ENCODE data around the gene INTS7.
"Not testable (repeated sequence)": the region's sequence is repeated elsewhere in the genome, so short reads cannot be mapped to it uniquely, and the experiment has no call there.

Gene INTS7

DNA sequence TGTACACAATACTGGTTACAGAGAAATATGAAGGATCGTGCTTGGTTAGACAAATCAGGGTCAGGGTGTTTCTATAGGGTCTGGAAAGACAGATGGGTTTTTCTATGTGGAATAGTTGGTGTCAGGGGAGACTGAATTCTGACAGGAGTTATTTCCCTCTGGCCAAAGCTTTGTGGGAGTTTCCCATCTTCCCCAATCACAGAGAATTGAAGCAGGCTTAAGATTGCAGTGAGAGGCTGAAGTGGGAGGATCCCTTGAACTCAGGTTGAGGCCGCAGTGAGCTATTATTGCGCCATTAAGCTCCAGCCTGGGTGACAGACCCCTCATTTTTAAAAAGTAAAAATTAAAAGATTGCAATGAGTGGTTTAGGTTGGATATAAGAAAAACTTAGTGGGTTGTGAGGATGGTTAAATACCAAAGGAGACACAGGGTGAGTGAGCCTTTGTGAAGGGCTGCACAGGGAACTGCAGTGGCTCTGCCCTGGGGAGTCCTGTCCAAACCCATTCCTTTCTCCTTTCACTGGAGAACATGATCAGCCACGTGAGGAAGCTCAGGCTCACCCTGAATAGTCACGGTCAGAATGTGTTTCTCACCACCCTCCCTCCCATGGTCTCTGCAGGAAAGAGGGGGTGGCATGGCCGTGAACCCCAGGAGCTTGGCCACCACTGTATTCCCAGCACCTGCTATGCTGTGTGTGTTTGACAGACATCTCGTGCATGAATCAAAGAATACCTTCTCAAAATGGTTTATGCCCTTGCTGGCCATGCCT, 101.2 kb downstream of the INTS7 start:
- no peak for DNase-seq (ENCODE audit: low spot score)

DNA sequence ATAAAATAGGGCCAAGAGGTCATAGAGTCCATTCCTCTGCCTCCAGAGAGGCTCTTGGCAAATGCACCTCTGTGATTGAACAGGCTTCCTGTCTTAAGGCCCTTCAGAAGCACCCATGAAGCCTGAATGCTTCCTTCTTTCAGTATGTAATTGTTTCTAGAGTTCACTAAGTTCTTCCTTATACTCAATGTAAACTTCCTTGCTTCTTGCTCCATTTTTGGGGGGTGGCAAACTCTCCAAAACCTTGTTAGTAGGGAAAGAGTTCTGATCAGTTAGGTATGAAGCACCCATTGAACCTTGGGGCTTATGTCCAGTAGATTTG, 102.5 kb downstream of the INTS7 start:
- no peak for DNase-seq (ENCODE audit: low spot score)

DNA sequence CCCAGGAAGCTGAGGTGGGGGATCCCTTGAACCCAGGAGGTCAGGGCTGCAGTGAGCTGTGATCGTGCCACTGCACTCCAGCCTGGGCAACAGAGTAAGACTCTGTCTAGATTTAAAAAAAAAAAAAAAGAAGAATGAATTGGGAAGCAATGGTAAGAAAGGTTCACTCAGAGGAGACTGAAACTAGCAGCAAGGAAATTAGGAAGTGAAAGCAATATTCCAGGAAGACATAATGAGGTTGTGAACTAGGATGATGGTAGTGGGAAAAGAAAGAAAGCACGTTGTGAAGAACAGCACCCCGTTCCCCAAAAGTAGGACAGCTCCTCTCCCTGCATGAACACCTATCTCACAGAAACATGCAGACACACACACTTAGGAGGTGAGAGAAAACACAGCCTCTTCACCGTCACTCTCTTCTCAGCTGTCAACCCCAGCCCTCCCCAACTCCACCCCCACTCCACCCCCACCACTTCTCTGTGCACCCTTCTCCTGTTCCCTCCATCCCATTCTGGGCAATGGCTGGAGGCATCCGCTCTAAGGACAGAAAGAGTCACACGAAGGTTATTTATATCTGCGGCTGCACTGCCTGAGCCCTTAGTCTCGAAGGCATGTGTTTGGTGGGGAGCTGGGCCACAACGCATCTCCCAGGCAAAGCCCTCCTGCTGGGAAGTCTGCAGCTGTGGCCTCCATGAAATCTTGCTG, 103.0 kb downstream of the INTS7 start:
- no peak for DNase-seq (ENCODE audit: low spot score)

DNA sequence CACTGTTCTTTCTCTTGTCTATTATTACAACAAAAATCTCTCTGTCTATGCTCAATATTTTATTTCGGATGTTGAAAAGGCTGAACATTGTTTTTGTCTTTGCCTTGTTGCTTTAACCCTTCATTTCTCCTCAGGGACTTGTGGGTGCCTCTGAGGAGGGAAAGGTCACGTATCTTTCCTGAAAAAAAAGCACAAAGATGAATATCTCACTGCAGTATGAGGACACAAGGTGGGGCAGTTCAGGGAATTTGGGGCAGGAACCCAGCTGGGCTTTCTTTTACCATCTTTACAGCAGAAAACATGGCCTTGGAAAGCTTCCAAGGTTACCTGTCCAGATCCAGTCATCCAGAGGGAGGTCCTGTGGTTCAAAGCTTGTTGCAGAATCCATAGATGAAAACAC, 105.7 kb downstream of the INTS7 start:
- no peak for DNase-seq (ENCODE audit: low spot score)

DNA sequence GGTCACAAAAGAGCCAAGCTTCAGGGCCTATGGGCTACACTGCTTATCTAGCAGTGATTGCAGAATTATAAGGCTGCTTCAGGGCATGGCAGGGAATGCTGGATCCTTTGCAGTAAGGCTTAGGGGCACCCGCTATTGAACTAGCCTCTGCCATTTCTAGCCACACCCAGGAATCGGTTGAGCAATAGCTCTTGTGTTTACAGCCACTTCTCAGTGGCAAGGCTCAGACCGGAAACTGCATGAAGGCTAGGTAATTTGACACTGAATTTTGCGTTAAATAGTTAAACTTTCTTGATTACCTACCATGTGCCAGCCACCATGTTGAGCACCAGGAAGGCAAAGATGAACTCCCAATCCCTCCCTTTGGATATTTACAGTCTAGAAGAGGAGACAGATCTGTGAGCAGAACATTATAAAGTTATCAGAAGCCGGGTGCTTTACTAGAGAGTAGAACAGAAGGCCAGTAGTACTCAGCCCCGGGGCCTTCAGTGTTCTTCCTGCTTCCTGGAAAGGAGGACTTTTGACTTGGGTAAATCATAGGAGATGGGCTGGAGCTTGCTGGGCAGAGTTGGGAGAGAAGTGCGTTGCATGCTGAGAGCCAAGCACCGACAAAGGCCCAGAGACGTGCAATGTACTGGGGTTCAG, 106.2 kb downstream of the INTS7 start:
- no peak for DNase-seq (ENCODE audit: low spot score)

DNA sequence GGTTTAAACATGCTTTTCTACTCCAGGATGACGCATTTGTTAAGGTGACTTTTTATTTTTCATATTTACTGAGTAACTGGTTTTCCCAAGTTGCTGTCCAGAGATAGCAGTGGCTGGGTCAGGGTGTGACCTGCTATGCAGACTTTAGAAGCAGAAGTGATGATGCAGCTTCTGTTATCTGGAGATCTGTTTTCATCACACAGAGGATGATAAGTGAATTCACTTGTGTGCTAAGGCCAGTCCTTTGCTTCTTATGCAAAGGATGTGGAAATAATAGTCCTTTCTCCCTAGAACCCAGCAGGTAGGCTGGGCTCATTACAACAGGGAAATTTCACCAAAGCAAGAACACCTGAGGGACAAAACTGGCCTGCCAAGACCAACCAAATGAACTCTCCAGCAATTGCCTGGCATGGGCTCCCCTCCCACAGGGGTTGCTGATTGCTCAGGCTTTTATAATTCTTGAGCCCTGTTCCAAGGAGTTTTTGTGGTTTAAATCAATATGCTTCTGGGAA, 107.0 kb downstream of the INTS7 start:
- DNase-seq (ENCODE audit: low spot score): no peak

DNA sequence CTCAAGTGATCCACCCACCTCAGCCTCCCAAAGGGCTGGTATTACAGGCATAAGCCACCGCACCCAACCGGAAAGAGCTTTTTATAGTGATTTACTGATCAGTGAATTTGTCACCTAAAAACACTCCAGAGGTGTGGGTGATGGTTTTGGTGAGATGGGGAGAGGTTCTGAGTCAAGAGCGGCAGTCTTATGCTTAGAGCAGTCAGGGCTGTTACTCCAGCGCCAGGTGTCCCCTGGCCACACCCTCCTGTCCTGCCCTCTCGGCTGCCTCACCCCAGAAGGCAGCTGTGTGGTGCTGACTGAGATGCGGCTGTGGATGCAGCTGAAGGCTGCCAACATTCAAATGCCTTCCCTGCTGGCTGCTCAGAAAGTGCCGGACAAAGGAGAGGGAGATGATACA, 110.3 kb downstream of the INTS7 start:
- no peak for DNase-seq (ENCODE audit: low spot score)

DNA sequence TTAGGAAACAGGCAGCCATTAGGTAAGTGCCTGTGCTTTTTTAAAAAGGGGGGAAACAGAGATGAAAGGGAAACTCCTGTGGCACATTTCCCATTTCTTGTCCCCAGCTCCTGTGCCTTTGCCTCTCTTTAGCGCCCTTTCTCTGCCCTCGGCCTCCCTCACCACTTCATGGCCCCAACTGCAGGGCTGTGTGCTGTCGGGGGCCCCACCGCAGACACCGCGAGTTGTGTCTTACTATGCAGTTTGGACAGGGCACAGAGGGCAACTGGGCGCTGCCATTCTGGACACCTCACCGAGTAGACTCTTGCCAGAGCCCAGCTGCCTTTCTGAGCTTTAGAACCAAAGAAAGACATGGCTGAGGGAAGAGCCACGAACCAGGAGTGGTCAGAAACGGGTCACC, 111.1 kb downstream of the INTS7 start:
- DNase-seq (ENCODE audit: low spot score): no peak

DNA sequence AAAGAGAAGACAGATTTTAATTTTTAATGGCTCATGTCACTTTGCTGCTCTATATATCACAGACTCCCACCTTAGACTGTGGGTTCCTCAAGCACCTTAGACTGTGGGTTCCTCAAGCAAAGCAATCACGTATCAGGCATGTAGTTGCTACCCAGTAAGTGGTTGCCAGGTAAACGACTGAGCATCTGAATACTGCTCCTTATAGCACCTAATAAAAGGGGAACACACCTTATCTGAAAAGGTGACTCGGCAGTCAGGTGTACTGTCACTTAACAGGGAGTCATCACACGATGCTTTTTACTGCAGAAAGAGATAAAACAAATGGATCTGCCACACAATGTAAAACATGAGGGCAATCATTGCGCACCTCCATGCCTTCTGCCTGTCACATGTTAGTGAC, 112.3 kb downstream of the INTS7 start:
- DNase-seq (ENCODE audit: low spot score): no peak

DNA sequence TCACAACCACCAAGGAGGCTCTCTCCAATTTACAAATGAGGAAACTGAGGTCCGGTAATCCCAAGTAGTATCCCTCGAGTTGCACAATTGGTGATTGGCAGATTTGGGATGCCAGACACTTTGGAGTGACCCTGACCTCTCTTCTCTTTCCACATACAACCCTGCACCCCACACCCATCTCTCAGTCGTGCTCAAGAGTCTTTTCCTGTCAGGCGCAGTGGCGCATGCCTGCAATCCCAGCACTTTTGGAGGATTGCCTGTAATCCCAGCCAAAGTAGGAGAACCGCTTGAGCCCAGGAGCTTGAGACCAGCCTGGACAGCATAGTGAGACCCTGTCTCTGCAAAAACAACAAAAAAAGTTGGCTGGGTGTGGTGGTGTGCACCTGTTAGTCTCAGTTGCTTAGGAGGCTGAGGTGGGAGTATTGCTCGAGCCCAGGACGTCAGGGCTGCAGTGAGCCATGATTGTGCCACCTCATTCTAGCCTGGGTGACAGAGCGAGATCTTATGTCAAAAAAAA, 113.7 kb downstream of the INTS7 start:
- DNase-seq (ENCODE audit: low spot score): no peak

DNA sequence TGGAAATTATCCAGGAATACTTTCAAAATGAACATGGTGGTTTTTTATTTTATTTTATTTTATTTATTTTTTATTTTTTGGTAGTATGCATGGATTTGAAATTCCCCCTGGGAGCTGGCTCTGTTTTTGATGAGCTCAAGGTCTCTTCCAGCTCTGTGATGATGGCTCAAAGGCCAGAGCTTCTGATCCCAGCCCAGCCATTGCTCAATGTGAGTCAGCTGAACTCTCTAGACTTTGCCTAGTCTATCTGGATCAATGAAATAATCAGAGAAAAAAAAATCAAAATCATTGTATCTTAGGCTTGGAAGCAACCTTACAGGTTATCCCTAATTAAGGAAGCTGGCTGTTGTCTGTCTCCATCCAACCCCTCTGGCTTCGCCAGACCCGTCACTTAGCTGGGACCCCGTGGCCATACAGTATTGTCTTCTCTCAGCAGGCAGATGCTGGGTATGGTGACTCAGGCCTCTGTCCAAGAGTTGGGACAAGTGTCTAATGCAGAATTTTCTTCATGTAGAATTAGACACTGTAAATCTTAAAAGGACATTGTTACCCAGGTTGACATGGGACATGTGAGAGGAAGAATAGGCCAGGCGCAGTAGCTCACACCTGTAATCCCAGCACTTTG, 114.6 kb downstream of the INTS7 start:
- DNase-seq (ENCODE audit: low spot score): no peak

DNA sequence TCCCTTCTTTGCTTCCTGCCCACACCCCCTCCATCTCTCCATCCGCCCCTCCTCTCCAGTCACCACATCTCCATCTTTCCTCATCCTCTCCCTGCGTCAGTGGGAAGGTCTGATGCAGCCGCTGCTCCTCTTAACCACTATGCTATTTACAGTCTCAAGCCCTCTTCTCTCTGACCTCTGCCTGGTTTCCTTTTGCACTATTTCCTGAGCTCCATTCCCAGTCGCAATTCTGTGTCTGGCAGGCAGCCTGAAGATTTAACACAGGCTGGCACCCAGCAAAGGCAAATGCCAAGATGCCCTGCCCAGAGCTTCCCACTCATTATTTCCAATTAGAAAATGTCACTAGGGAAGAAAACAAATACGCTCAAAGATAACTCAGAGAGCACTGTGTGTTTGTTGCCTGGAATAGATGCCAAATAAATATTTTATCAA, 115.2 kb downstream of the INTS7 start:
- no peak for DNase-seq (ENCODE audit: low spot score)

DNA sequence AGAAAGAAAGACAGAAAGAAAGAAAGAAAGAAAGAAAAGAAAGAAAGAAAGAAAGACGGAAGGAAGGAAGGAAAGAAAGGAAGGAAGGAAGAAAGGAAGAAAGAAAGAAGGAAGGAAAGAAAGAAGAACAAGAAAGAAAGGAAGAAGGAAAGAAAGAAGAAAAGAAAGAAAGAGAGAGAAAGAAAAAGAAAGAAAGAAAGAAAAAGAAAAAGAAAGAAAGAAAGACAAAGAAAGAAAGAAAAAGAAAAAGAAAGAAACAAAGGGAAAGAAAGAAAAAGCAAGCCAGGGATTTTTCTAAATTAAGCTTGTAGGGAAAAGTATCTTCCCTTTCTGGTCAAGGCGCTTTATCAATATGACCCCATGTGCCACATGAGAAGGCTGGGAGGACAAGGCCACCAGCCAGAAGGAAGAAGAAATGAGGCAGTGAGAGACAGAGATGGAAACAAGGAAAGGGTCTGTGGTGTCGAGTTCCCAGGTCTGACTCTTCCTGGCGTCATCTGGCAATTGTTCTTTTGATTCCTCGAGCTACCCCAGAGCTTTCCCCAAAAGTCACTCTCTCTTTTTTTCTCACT, 116.4 kb downstream of the INTS7 start:
- DNase-seq (ENCODE audit: low spot score): no peak

DNA sequence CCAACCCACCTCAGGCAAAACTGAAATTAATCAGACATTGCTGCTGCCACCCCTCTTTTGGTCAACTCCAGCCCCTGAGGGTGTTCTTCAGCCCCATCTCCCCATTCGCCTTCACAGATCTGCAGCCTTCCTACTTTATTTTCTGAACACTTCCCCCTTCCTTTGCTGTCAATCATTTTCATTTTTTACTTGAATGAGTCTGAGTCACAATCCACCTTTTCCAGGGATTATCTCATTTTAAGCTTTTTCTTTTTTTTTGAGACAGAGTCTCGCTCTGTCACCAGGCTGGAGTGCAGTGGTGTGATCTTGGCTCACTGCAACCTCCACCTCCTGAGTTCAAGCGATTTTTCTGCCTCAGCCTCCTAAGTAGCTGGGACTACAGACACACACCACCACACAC, 118.9 kb downstream of the INTS7 start:
- DNase-seq (ENCODE audit: low spot score): not testable (repeated sequence)

DNA sequence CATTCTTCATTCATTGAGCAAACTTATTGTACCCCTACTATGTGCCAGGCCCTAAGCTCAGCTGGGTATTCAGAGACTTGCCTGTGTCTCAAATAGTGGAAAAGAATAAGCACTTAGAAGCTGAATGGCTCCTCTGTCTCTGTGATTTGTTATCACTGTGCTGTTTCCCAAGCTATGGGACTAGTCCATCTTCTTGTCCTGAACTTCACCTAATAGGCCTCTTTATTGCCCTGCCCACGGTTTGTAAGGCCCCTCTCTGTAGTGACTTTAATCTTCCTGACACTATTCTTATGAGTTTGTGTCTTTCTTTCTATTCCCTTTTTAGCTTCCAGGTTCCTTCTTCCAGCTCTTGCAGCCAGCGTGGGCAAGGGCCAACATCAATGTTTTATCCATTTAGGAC, 119.4 kb downstream of the INTS7 start:
- no peak for DNase-seq (ENCODE audit: low spot score)

DNA sequence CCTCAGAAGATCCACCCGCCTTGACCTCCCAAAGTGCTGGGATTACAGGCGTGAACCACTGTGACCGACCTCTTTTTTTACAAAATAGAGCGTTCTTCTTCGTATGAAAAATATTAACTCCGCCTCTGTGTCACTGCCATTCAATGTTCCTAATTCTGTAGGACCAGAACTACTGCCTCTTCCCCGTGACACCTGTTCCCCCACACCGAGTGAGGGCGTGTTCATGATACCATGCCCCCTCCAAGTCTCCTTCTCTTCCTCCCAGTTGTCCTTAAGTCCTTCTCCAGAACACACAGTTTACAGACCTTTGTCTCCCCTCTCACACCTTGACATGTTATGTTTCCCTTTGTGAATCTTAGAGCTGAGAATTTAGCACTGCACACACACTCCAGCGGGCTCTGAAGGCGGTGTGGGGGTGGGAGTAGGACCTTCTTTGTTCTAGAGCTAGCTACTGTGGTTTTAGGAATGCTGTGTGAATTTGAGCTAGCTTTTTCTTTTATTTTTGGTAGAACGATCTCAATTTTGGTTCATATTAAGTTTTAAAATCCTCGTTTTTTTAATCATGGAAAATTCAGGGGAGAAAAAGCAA, 122.4 kb downstream of the INTS7 start:
- DNase-seq (ENCODE audit: low spot score): no peak

DNA sequence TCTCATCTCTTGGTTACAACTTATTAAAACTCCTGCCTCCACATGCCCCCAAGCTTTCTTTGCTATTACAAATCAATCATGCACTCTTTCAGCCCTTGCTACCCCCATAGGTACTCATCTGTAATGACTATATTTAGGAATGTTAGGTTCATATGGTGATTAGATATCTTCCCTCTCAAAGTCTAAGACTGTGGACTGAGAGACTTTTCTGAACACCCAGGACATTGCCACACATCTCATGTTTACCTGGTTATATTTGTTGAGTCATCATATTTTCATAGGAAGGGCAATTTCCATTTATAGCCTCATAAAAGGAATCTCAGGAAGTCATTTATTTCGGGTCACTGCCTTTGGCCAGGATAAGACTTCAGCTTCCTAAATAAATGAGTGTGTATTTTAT, 123.3 kb downstream of the INTS7 start:
- DNase-seq (ENCODE audit: low spot score): no peak

DNA sequence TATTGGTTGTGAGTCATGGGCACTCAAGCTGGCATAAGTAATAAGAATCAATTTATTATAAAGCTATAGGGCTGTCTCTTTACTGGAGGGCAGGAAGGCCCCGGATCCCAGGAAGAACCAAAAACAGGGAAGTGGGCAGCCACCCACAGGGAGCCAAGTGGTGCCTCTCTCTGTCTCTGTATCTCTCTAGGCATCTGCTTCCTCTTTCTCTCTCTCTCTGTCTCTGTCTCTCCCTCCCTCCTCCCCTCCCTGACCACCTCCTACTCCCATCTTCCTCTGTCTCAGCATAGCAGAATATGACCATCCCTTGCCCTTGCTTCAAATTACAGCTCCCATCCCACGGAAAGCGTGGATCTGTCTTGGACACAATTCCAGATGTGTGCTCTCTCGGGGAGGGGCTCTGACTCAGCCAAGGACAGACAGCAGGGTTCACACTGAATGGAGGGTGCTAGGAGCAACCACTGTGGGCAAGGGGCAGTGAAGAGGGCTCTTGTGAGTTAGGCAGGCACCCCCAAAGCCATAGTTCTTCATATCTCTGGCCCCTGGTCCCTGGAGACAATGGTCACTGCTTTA, 124.4 kb downstream of the INTS7 start:
- DNase-seq (ENCODE audit: low spot score): no peak

DNA sequence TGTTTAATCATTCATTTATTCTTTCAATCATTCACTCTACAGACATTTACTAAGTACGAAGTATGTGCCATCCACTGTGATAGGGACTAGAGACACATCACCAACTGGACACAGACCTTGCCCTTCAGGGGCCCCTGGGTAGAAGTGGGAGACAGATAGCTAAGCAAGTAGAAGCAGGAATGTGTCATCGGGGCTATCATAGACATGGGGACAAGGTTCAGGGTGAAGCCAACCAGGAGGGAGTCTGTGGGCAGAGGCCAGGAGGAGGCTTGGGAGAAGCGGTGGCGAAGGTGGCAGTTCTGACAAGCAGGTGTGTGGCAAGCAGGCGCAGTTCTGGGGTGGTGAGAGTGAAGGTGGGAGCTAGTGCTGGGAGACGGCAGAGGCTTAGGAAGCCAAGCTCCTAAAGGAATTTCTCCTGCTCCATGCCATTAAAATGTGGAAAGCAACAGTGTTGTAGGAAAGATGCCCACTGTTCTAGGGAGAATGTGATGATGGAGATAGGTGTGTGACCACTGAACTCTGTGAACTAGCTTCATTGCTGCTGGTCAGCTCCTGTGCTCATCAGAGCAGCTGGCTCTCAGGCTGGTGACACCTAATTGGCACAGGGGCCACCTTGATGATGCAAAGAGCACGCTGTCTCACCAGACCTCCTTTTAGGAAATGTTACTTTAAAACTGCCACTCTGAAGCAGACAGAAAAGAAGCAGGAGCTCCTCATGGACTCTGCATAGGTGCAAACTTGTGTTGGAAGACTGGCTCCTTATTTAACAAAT, 125.1 kb downstream of the INTS7 start:
- no peak for DNase-seq (ENCODE audit: low spot score)

DNA sequence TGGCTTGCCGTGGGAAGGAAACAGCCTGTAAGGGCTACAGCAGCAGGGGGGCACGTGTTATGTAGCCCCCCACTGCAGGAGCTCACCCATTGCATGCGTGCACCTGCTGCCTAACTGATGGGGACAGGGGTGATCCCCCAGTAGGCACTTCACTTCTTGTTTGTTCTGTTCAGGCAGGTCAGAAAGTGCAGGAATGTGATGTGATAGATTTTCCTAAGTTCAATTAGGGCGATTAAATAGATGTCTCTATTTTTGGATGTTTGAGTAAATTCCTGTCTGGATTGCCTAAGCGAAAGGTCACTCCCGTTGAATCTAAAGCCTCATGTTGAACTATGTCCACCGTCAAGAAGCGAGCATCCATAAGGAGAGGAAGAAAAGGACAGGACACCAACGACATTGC, 126.0 kb downstream of the INTS7 start:
- DNase-seq (ENCODE audit: low spot score): no peak

DNA sequence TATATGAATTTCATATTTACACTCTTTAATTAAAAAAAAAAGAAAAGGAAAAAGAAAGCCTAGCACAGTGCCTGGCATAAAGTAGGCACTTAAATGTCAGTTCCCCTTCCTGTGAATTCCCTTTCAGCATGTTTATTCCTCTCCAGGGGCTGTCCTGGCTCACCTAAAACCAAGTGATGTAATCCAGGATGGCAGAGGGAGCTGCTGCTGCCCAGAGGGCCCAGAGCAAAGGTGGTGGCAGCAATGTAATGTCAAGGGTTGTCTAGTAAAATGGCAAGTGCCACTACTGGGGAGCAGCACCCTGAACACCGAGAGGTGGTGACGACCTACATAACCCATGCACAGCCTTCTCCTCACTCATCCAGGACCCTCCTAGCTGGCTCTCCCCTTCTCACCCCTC, 126.4 kb downstream of the INTS7 start:
- no peak for DNase-seq (ENCODE audit: low spot score)
